WTC11 (cell line): ENCODE results near the gene UBAP1.

Experiments
- E2F5 ChIP-seq: sonication (generic); formaldehyde crosslinking; IDR thresholded peaks from 2 replicates; pipeline ENCODE4 v1.8.1; 2022; ENCODE audit warnings: mild to moderate bottlenecking, moderate library complexity, missing genetic modification reagents
- SMAD3 ChIP-seq: sonication (generic); formaldehyde crosslinking; IDR thresholded peaks from 2 replicates; pipeline ENCODE4 v1.8.0; 2022; ENCODE audit warnings: missing genetic modification reagents, mild to moderate bottlenecking, borderline replicate concordance
- TF ChIP-seq, protein P1 (sequence below): sonication (generic); formaldehyde crosslinking; IDR thresholded peaks from 2 replicates; pipeline ENCODE4 v1.8.1; 2023; ENCODE audit warnings: mild to moderate bottlenecking, missing genetic modification reagents, moderate library complexity
- TF ChIP-seq, protein P2 (sequence below): fragments of 200-600 bp; IDR thresholded peaks from 2 replicates; pipeline ENCODE4 v1.8.0; 2022; ENCODE audit warnings: antibody characterized with exemption

- TF ChIP-seq, protein P1, sequence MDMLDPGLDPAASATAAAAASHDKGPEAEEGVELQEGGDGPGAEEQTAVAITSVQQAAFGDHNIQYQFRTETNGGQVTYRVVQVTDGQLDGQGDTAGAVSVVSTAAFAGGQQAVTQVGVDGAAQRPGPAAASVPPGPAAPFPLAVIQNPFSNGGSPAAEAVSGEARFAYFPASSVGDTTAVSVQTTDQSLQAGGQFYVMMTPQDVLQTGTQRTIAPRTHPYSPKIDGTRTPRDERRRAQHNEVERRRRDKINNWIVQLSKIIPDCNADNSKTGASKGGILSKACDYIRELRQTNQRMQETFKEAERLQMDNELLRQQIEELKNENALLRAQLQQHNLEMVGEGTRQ (CRISPR knock-in tag) = no peak
- TF ChIP-seq E2F5 = no peak
- TF ChIP-seq, protein P2, sequence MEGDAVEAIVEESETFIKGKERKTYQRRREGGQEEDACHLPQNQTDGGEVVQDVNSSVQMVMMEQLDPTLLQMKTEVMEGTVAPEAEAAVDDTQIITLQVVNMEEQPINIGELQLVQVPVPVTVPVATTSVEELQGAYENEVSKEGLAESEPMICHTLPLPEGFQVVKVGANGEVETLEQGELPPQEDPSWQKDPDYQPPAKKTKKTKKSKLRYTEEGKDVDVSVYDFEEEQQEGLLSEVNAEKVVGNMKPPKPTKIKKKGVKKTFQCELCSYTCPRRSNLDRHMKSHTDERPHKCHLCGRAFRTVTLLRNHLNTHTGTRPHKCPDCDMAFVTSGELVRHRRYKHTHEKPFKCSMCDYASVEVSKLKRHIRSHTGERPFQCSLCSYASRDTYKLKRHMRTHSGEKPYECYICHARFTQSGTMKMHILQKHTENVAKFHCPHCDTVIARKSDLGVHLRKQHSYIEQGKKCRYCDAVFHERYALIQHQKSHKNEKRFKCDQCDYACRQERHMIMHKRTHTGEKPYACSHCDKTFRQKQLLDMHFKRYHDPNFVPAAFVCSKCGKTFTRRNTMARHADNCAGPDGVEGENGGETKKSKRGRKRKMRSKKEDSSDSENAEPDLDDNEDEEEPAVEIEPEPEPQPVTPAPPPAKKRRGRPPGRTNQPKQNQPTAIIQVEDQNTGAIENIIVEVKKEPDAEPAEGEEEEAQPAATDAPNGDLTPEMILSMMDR = no peak
- no peak for TF ChIP-seq SMAD3
These were observed 41.4 kb downstream of the UBAP1 start for GRCh38 chr9:34220218-34220617.
